Measurements from ENCODE around the gene SPATA7.

Gene SPATA7

DNA sequence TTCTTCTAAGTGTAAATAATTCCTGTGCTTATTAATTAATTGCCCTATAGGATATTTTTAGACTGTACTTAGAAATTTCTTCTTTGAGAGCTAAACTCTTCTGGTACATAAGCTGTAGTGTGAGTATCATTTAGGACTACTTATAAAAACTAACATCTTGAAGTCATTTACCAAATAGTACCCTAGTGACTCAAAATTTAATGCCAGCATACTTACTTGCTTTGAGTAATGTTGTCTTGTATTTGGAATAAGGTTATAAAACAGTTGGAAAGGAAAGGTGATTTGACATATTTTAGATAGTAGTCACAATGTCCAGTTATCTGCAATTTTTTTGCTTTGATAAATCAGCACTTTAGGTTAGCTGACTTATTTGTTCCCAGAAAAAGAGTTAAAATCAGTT is 39.1 kb downstream of the SPATA7 start:
- POLR2A ChIA-PET, result no interaction called here
- DNase-seq (ENCODE audit: extremely low spot score), result no peak
- CTCF ChIA-PET, result no interaction called here
- no peak for TF ChIP-seq ARNT (IDR thresholded peaks at IDR 0.05)
- no peak for TF ChIP-seq LEF1 (IDR thresholded peaks at IDR 0.05; ENCODE audit: borderline replicate concordance)
- no peak for TF ChIP-seq SUZ12 (IDR thresholded peaks at IDR 0.05)
- no peak for TF ChIP-seq TARDBP (IDR thresholded peaks at IDR 0.05)
- TF ChIP-seq CTBP1 (IDR thresholded peaks at IDR 0.05; ENCODE audit: borderline replicate concordance), result no peak
- TF ChIP-seq HDGF (IDR thresholded peaks at IDR 0.05; ENCODE audit: borderline replicate concordance), result no peak
- TF ChIP-seq BHLHE40 (IDR thresholded peaks at IDR 0.05; ENCODE audit: borderline replicate concordance), result no peak
- TF ChIP-seq FOXK2 (IDR thresholded peaks at IDR 0.05), result no peak
- no peak for TF ChIP-seq FOXA1 (IDR thresholded peaks at IDR 0.05)
- TF ChIP-seq, protein P1, sequence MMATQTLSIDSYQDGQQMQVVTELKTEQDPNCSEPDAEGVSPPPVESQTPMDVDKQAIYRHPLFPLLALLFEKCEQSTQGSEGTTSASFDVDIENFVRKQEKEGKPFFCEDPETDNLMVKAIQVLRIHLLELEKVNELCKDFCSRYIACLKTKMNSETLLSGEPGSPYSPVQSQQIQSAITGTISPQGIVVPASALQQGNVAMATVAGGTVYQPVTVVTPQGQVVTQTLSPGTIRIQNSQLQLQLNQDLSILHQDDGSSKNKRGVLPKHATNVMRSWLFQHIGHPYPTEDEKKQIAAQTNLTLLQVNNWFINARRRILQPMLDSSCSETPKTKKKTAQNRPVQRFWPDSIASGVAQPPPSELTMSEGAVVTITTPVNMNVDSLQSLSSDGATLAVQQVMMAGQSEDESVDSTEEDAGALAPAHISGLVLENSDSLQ (IDR thresholded peaks at IDR 0.05), result no peak
- TF ChIP-seq L3MBTL2 (conservative IDR thresholded peaks at IDR 0.05), result no peak
- TF ChIP-seq ELF4 (IDR thresholded peaks at IDR 0.05), result no peak
- no peak for TF ChIP-seq ZNF384 (IDR thresholded peaks at IDR 0.05)
- TF ChIP-seq FOXM1 (IDR thresholded peaks at IDR 0.05; ENCODE audit: borderline replicate concordance), result no peak
- TF ChIP-seq SP1 (IDR thresholded peaks at IDR 0.05), result no peak
- no peak for TF ChIP-seq NFRKB (IDR thresholded peaks at IDR 0.05)

DNA sequence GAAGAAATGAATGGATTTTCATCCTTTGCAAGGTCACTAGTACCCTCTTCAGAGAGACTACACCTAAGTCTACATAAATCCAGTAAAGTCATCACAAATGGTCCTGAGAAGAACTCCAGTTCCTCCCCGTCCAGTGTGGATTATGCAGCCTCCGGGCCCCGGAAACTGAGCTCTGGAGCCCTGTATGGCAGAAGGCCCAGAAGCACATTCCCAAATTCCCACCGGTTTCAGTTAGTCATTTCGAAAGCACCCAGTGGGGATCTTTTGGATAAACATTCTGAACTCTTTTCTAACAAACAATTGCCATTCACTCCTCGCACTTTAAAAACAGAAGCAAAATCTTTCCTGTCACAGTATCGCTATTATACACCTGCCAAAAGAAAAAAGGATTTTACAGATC is 40.8 kb downstream of the SPATA7 start:
- TF ChIP-seq BHLHE40 (IDR thresholded peaks at IDR 0.05; ENCODE audit: borderline replicate concordance) (no peak), ARNT (IDR thresholded peaks at IDR 0.05) (no peak), NFRKB (IDR thresholded peaks at IDR 0.05) (no peak), FOXA1 (IDR thresholded peaks at IDR 0.05) (no peak), CTBP1 (IDR thresholded peaks at IDR 0.05; ENCODE audit: borderline replicate concordance) (no peak), SP1 (IDR thresholded peaks at IDR 0.05) (no peak), L3MBTL2 (conservative IDR thresholded peaks at IDR 0.05) (no peak), FOXK2 (IDR thresholded peaks at IDR 0.05) (no peak), LEF1 (IDR thresholded peaks at IDR 0.05; ENCODE audit: borderline replicate concordance) (no peak), ELF4 (IDR thresholded peaks at IDR 0.05) (no peak), HDGF (IDR thresholded peaks at IDR 0.05; ENCODE audit: borderline replicate concordance) (no peak), ZNF384 (IDR thresholded peaks at IDR 0.05) (no peak), SUZ12 (IDR thresholded peaks at IDR 0.05) (no peak), TARDBP (IDR thresholded peaks at IDR 0.05) (no peak), FOXM1 (IDR thresholded peaks at IDR 0.05; ENCODE audit: borderline replicate concordance) (no peak)
- TF ChIP-seq, protein P1 (IDR thresholded peaks at IDR 0.05), result no peak
- DNase-seq (ENCODE audit: extremely low spot score), result no peak
- ChIA-PET POLR2A (no interaction called here), CTCF (no interaction called here)

DNA sequence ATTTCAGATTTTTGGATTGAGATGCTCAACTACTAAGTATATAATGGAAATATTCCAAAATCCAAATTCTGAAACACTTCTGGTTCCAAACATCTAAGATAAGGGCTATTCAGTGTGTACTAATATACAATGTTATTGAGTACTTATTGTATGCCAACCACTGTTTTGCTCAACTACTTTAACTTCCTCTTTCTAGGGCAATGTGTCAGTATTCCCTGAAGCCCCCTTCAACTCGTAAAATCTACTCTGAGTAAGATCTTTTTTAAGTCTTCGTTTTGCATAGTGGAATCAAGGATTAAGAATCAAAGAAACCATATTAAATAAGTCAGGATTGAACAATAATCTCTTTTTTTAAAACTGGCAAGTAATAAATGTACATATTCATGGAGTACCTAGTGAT is 45.5 kb downstream of the SPATA7 start:
- POLR2A ChIA-PET, result no interaction called here
- no peak for TF ChIP-seq ZNF384 (IDR thresholded peaks at IDR 0.05)
- TF ChIP-seq SUZ12 (IDR thresholded peaks at IDR 0.05), result no peak
- no peak for TF ChIP-seq FOXM1 (IDR thresholded peaks at IDR 0.05; ENCODE audit: borderline replicate concordance)
- no peak for TF ChIP-seq TARDBP (IDR thresholded peaks at IDR 0.05)
- no peak for TF ChIP-seq SP1 (IDR thresholded peaks at IDR 0.05)
- TF ChIP-seq, protein P1 (IDR thresholded peaks at IDR 0.05), result no peak
- no peak for TF ChIP-seq L3MBTL2 (conservative IDR thresholded peaks at IDR 0.05)
- TF ChIP-seq FOXK2 (IDR thresholded peaks at IDR 0.05), result no peak
- TF ChIP-seq ELF4 (IDR thresholded peaks at IDR 0.05), result no peak
- TF ChIP-seq HDGF (IDR thresholded peaks at IDR 0.05; ENCODE audit: borderline replicate concordance), result no peak
- TF ChIP-seq LEF1 (IDR thresholded peaks at IDR 0.05; ENCODE audit: borderline replicate concordance), result no peak
- no peak for TF ChIP-seq NFRKB (IDR thresholded peaks at IDR 0.05)
- TF ChIP-seq FOXA1 (IDR thresholded peaks at IDR 0.05), result no peak
- no peak for TF ChIP-seq ARNT (IDR thresholded peaks at IDR 0.05)
- no peak for TF ChIP-seq CTBP1 (IDR thresholded peaks at IDR 0.05; ENCODE audit: borderline replicate concordance)

DNA sequence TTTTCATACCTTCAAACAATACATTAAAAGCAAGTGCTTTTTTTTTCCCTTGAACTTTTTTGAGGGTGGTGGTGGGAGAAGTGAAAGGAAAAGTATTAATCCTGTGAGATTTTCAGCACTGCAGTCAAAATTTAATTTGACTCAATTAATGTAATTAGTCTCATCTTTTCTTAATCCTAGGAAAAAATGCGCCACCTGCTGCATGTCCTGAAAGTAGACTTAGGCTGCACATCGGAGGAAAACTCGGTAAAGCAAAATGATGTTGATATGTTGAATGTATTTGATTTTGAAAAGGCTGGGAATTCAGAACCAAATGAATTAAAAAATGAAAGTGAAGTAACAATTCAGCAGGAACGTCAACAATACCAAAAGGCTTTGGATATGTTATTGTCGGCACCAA is 52.2 kb downstream of the SPATA7 start:
- POLR2A ChIA-PET, result no interaction called here
- CTCF ChIA-PET, result no interaction called here
- TF ChIP-seq HDGF (IDR thresholded peaks at IDR 0.05; ENCODE audit: borderline replicate concordance) (no peak), FOXM1 (IDR thresholded peaks at IDR 0.05; ENCODE audit: borderline replicate concordance) (no peak), SP1 (IDR thresholded peaks at IDR 0.05) (no peak), L3MBTL2 (conservative IDR thresholded peaks at IDR 0.05) (no peak), CTBP1 (IDR thresholded peaks at IDR 0.05; ENCODE audit: borderline replicate concordance) (no peak), ELF4 (IDR thresholded peaks at IDR 0.05) (no peak), FOXA1 (IDR thresholded peaks at IDR 0.05) (no peak), BHLHE40 (IDR thresholded peaks at IDR 0.05; ENCODE audit: borderline replicate concordance) (no peak), ARNT (IDR thresholded peaks at IDR 0.05) (no peak), SUZ12 (IDR thresholded peaks at IDR 0.05) (no peak), TARDBP (IDR thresholded peaks at IDR 0.05) (no peak), ZNF384 (IDR thresholded peaks at IDR 0.05) (no peak), NFRKB (IDR thresholded peaks at IDR 0.05) (no peak), FOXK2 (IDR thresholded peaks at IDR 0.05) (no peak), LEF1 (IDR thresholded peaks at IDR 0.05; ENCODE audit: borderline replicate concordance) (no peak)
- TF ChIP-seq, protein P1 (IDR thresholded peaks at IDR 0.05), result no peak
- no peak for DNase-seq (ENCODE audit: extremely low spot score)

More for the DNA sequence above, 45.5 kb downstream of the SPATA7 start:
- DNase-seq (ENCODE audit: extremely low spot score), result no peak
- CTCF ChIA-PET, result no interaction called here

DNA sequence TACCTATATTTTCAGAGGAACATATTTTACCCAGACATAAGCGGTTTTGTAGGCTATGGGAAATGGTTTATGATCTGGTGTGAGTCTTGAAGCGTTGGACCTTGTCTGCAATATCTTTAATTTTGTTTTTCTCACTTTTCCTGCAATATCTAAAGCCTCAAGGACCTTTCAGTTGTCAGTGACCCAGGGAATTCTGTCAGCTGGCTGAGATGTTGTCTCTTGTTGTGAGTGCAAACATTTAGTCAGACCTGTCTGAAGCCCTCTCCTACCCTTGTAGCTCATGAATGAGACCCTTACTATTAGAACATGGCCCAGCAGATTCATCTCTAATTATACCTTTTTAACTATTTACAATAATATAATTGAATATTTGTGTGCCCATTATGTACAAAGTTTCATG is 53.6 kb downstream of the SPATA7 start:
- CTCF ChIA-PET, result no interaction called here
- POLR2A ChIA-PET, result no interaction called here
- TF ChIP-seq ELF4 (IDR thresholded peaks at IDR 0.05) (no peak), L3MBTL2 (conservative IDR thresholded peaks at IDR 0.05) (no peak), ARNT (IDR thresholded peaks at IDR 0.05) (no peak), FOXM1 (IDR thresholded peaks at IDR 0.05; ENCODE audit: borderline replicate concordance) (no peak), FOXA1 (IDR thresholded peaks at IDR 0.05) (no peak), CTBP1 (IDR thresholded peaks at IDR 0.05; ENCODE audit: borderline replicate concordance) (no peak), SP1 (IDR thresholded peaks at IDR 0.05) (no peak), LEF1 (IDR thresholded peaks at IDR 0.05; ENCODE audit: borderline replicate concordance) (no peak), HDGF (IDR thresholded peaks at IDR 0.05; ENCODE audit: borderline replicate concordance) (no peak), SUZ12 (IDR thresholded peaks at IDR 0.05) (no peak), TARDBP (IDR thresholded peaks at IDR 0.05) (no peak), NFRKB (IDR thresholded peaks at IDR 0.05) (no peak), BHLHE40 (IDR thresholded peaks at IDR 0.05; ENCODE audit: borderline replicate concordance) (no peak), ZNF384 (IDR thresholded peaks at IDR 0.05) (no peak), FOXK2 (IDR thresholded peaks at IDR 0.05) (no peak)
- TF ChIP-seq, protein P1 (IDR thresholded peaks at IDR 0.05), result no peak
- no peak for DNase-seq (ENCODE audit: extremely low spot score)
